Measurements from ENCODE around the gene PTGIS.

Gene PTGIS

GRCh38 chr20:49579874-49580812 is 12.2 kb upstream of the PTGIS start:
- POLR2A ChIA-PET, result no interaction called here
- TF ChIP-seq FOXA1 (IDR thresholded peaks at IDR 0.05) (no peak), TARDBP (IDR thresholded peaks at IDR 0.05) (no peak), LEF1 (IDR thresholded peaks at IDR 0.05; ENCODE audit: borderline replicate concordance) (no peak), NFRKB (IDR thresholded peaks at IDR 0.05) (no peak), PKNOX1 (IDR thresholded peaks at IDR 0.05) (no peak), L3MBTL2 (conservative IDR thresholded peaks at IDR 0.05) (no peak), FOXK2 (IDR thresholded peaks at IDR 0.05) (no peak), ZNF384 (IDR thresholded peaks at IDR 0.05) (no peak), ELF4 (IDR thresholded peaks at IDR 0.05) (no peak)
- no peak for DNase-seq (ENCODE audit: extremely low spot score)
- CTCF ChIA-PET, result interaction anchor here (0.6 kb wide), 1 partner anchor 47 kb away, joined by 4 read pairs; no protein-coding TSS in a partner anchor

GRCh38 chr20:49579195-49579594 is 11.3 kb upstream of the PTGIS start:
- ChIA-PET POLR2A (no interaction called here), CTCF (interaction anchor here (0.6 to 0.7 kb wide), 2 partner anchors 32 to 48 kb away, joined by 3 to 4 read pairs; no protein-coding TSS in a partner anchor)
- no peak for TF ChIP-seq BHLHE40 (IDR thresholded peaks at IDR 0.05; ENCODE audit: borderline replicate concordance)
- TF ChIP-seq FOXM1 (IDR thresholded peaks at IDR 0.05; ENCODE audit: borderline replicate concordance), result no peak
- no peak for TF ChIP-seq FOXK2 (IDR thresholded peaks at IDR 0.05)
- TF ChIP-seq FOXA1 (IDR thresholded peaks at IDR 0.05), result no peak
- no peak for TF ChIP-seq ARNT (IDR thresholded peaks at IDR 0.05)
- TF ChIP-seq SUZ12 (IDR thresholded peaks at IDR 0.05), result no peak
- TF ChIP-seq PKNOX1 (IDR thresholded peaks at IDR 0.05), result no peak
- TF ChIP-seq SP1 (IDR thresholded peaks at IDR 0.05), result no peak
- no peak for TF ChIP-seq L3MBTL2 (conservative IDR thresholded peaks at IDR 0.05)
- no peak for TF ChIP-seq LEF1 (IDR thresholded peaks at IDR 0.05; ENCODE audit: borderline replicate concordance)
- DNase-seq (ENCODE audit: extremely low spot score), result no peak

- no peak for DNase-seq (ENCODE audit: extremely low spot score)
- TF ChIP-seq FOXA1 (IDR thresholded peaks at IDR 0.05), result no peak
- no peak for TF ChIP-seq PKNOX1 (IDR thresholded peaks at IDR 0.05)
- TF ChIP-seq CTBP1 (IDR thresholded peaks at IDR 0.05; ENCODE audit: borderline replicate concordance), result no peak
- TF ChIP-seq ELF4 (IDR thresholded peaks at IDR 0.05), result no peak
- no peak for TF ChIP-seq FOXM1 (IDR thresholded peaks at IDR 0.05; ENCODE audit: borderline replicate concordance)
- ChIA-PET POLR2A (no interaction called here), CTCF (interaction anchor here (0.7 kb wide), 1 partner anchor 32 kb away, joined by 3 read pairs; no protein-coding TSS in a partner anchor)
Measured at GRCh38 chr20:49578436-49578835, 10.5 kb upstream of the PTGIS start.

GRCh38 chr20:49575551-49576060 is 7.7 kb upstream of the PTGIS start:
- TF ChIP-seq CTBP1 (IDR thresholded peaks at IDR 0.05; ENCODE audit: borderline replicate concordance) (no peak), PKNOX1 (IDR thresholded peaks at IDR 0.05) (no peak), ARNT (IDR thresholded peaks at IDR 0.05) (no peak), TARDBP (IDR thresholded peaks at IDR 0.05) (no peak), FOXK2 (IDR thresholded peaks at IDR 0.05) (no peak), L3MBTL2 (conservative IDR thresholded peaks at IDR 0.05) (no peak), LEF1 (IDR thresholded peaks at IDR 0.05; ENCODE audit: borderline replicate concordance) (no peak), FOXA1 (IDR thresholded peaks at IDR 0.05) (no peak), ZNF384 (IDR thresholded peaks at IDR 0.05) (no peak), ELF4 (IDR thresholded peaks at IDR 0.05) (no peak), SP1 (IDR thresholded peaks at IDR 0.05) (no peak), HDGF (IDR thresholded peaks at IDR 0.05; ENCODE audit: borderline replicate concordance) (no peak), FOXM1 (IDR thresholded peaks at IDR 0.05; ENCODE audit: borderline replicate concordance) (no peak)
- ChIA-PET POLR2A (no interaction called here), CTCF (no interaction called here)
- no peak for DNase-seq (ENCODE audit: extremely low spot score)

- CTCF ChIA-PET, result no interaction called here
- DNase-seq (ENCODE audit: extremely low spot score), result no peak
- POLR2A ChIA-PET, result no interaction called here
- TF ChIP-seq NFRKB (IDR thresholded peaks at IDR 0.05), result no peak
- no peak for TF ChIP-seq BHLHE40 (IDR thresholded peaks at IDR 0.05; ENCODE audit: borderline replicate concordance)
- no peak for TF ChIP-seq TARDBP (IDR thresholded peaks at IDR 0.05)
- TF ChIP-seq LEF1 (IDR thresholded peaks at IDR 0.05; ENCODE audit: borderline replicate concordance), result no peak
- no peak for TF ChIP-seq FOXA1 (IDR thresholded peaks at IDR 0.05)
- no peak for TF ChIP-seq FOXM1 (IDR thresholded peaks at IDR 0.05; ENCODE audit: borderline replicate concordance)
- no peak for TF ChIP-seq L3MBTL2 (conservative IDR thresholded peaks at IDR 0.05)
- no peak for TF ChIP-seq SUZ12 (IDR thresholded peaks at IDR 0.05)
- no peak for TF ChIP-seq ZNF384 (IDR thresholded peaks at IDR 0.05)
- no peak for TF ChIP-seq ARNT (IDR thresholded peaks at IDR 0.05)
- no peak for TF ChIP-seq SP1 (IDR thresholded peaks at IDR 0.05)
- TF ChIP-seq HDGF (IDR thresholded peaks at IDR 0.05; ENCODE audit: borderline replicate concordance), result no peak
- no peak for TF ChIP-seq CTBP1 (IDR thresholded peaks at IDR 0.05; ENCODE audit: borderline replicate concordance)
- no peak for TF ChIP-seq ELF4 (IDR thresholded peaks at IDR 0.05)
- no peak for TF ChIP-seq PKNOX1 (IDR thresholded peaks at IDR 0.05)
- TF ChIP-seq FOXK2 (IDR thresholded peaks at IDR 0.05), result no peak
Measured at GRCh38 chr20:49573900-49574416, 6.0 kb upstream of the PTGIS start.

Data from HEK293T (cell line).